ENCODE measurements around the gene LDLRAD4. TPM values are rescaled to one million over a fixed set of nuclear protein-coding genes. Genes with fewer than 3 reads are reported as not detected.
A peak's percentile ranks its signal among the peaks of the same experiment; 100 is the strongest.

The LDLRAD4 gene
- total and polyA plus RNA-seq, 12 donors: 3.9 to 64.5 (median 36.0) TPM

- WGBS, 4 donors: 93 to 96% (median 94%) methylated on average over 27 to 31 of the region's 31 CpGs
- intact Hi-C loops (cut with DNase I): no loop called here
Measured at GRCh38 chr18:13241083-13241892, 22.7 kb downstream of the LDLRAD4 start.

DNA sequence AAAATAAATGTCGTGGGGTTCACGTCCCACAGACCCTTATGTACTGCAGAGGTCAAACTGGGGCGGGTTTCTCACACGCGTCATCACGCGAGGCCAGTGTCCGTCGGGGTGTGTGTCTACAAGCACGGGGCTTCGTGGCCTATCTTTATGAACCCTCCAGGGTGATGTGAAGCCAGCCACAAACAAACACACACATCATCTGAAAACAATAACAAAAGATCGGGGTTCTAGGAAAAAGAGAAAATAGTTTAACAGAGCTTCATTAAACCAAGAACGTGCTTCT lies 23.3 kb downstream of the LDLRAD4 start:
- TF ChIP-seq CTCF (IDR thresholded peaks at IDR 0.05) (no peak), POLR2A (IDR thresholded peaks at IDR 0.05) (no peak)
- Histone ChIP-seq H3K9me3 (replicated peaks in 1 of 3) (no peaks in the 10 kb centered on the region), H3K27ac (no peak overlapping the region), H3K4me1 (replicated peaks in 1 of 2) (no peaks in the 10 kb centered on the region), H3K4me3 (no peak overlapping the region), H3K36me3 (replicated peaks in 1 of 2) (no peaks in the 10 kb centered on the region), H3K27me3 (no peaks in the 10 kb centered on the region)
- 93 to 97% (median 96%) methylated on average over 13 of the region's 13 CpGs for WGBS, 4 donors
- peak in 1 of 7 donors; percentile 9 for DNase-seq
- intact Hi-C loops (cut with DNase I): no loop called here

More at GRCh38 chr18:13241083-13241892, 22.7 kb downstream of the LDLRAD4 start:
- peak in 3 of 7 donors; percentile 7 to 47 (median 13) for DNase-seq
- Histone ChIP-seq H3K4me1 (replicated peaks in 1 of 2) (peaks cover 0 to under 1% of the 10 kb centered on the region in 2 donors), H3K27ac (no peak overlapping the region), H3K27me3 (no peaks in the 10 kb centered on the region), H3K9me3 (replicated peaks in 1 of 3) (no peaks in the 10 kb centered on the region), H3K36me3 (replicated peaks in 1 of 2) (no peaks in the 10 kb centered on the region), H3K4me3 (no peak overlapping the region)
- TF ChIP-seq CTCF (IDR thresholded peaks at IDR 0.05) (no peak), POLR2A (IDR thresholded peaks at IDR 0.05) (no peak)

DNA sequence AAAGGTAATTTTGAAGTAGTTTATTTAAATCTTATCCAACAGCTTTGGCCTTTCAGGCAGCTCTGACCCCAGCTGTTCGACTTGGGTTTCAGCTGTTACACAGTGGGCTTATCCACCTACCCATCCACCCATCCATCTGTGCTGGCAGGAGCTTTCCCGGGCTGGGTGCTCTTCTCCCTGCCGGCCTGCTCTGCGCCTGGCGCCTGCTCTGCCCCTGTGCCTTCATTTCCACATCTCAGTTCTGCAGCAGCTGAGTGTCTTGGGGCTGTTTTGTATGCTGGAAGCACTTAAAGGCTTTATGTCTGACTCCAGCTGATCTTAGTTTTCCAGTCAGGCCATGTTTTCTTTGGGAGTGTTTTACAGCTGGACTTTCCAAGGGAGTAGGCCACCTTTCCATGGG lies 24.2 kb downstream of the LDLRAD4 start:
- H3K27me3 ChIP-seq: no peaks in the 10 kb centered on the region
- H3K4me1 ChIP-seq (replicated peaks in 1 of 2): no peaks in the 10 kb centered on the region
- DNase-seq: peak in 1 of 7 donors; percentile 2
- no peaks in the 10 kb centered on the region for H3K9me3 ChIP-seq (replicated peaks in 1 of 3)
- TF ChIP-seq CTCF (IDR thresholded peaks at IDR 0.05): no peak
- TF ChIP-seq POLR2A (IDR thresholded peaks at IDR 0.05): no peak
- H3K36me3 ChIP-seq (replicated peaks in 1 of 2): no peaks in the 10 kb centered on the region
- WGBS, 4 donors: 94 to 100% (median 95%) methylated on average over 5 of the region's 5 CpGs
- intact Hi-C loops (cut with DNase I): no loop called here
- no peak overlapping the region for H3K4me3 ChIP-seq
- no peak overlapping the region for H3K27ac ChIP-seq

- TF ChIP-seq POLR2A (IDR thresholded peaks at IDR 0.05) (no peak), CTCF (IDR thresholded peaks at IDR 0.05) (no peak)
- H3K27me3 ChIP-seq: no peaks in the 10 kb centered on the region
- no peaks in the 10 kb centered on the region for H3K9me3 ChIP-seq (replicated peaks in 1 of 3)
- WGBS, 4 donors: 90 to 96% (median 93%) methylated on average over 9 of the region's 9 CpGs
- H3K4me3 ChIP-seq: no peak overlapping the region
- H3K4me1 ChIP-seq (replicated peaks in 1 of 2): no peaks in the 10 kb centered on the region
- H3K36me3 ChIP-seq (replicated peaks in 1 of 2): no peaks in the 10 kb centered on the region
- peak in 2 of 7 donors; percentile 3 to 42 for DNase-seq
- H3K27ac ChIP-seq: no peak overlapping the region
- intact Hi-C loops (cut with DNase I): no loop called here
Measured at GRCh38 chr18:13243363-13243762, 24.8 kb downstream of the LDLRAD4 start.
